ENCODE data around the gene STIM2.

GRCh38 chr4:26822546-26822945 lies 38.1 kb upstream of the STIM2 start:
- TF ChIP-seq, protein P1, sequence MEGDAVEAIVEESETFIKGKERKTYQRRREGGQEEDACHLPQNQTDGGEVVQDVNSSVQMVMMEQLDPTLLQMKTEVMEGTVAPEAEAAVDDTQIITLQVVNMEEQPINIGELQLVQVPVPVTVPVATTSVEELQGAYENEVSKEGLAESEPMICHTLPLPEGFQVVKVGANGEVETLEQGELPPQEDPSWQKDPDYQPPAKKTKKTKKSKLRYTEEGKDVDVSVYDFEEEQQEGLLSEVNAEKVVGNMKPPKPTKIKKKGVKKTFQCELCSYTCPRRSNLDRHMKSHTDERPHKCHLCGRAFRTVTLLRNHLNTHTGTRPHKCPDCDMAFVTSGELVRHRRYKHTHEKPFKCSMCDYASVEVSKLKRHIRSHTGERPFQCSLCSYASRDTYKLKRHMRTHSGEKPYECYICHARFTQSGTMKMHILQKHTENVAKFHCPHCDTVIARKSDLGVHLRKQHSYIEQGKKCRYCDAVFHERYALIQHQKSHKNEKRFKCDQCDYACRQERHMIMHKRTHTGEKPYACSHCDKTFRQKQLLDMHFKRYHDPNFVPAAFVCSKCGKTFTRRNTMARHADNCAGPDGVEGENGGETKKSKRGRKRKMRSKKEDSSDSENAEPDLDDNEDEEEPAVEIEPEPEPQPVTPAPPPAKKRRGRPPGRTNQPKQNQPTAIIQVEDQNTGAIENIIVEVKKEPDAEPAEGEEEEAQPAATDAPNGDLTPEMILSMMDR (IDR thresholded peaks at IDR 0.05; ENCODE audit: borderline replicate concordance, extremely low read depth, low read length, poor library complexity, severe bottlenecking) = no peak
- TF ChIP-seq EZH2 (IDR thresholded peaks at IDR 0.05; ENCODE audit: borderline replicate concordance, low read depth, low read length, severe bottlenecking) = no peak

All from DND-41 (cell line).